ENCODE measurements around the gene SLC20A1.

DNA sequence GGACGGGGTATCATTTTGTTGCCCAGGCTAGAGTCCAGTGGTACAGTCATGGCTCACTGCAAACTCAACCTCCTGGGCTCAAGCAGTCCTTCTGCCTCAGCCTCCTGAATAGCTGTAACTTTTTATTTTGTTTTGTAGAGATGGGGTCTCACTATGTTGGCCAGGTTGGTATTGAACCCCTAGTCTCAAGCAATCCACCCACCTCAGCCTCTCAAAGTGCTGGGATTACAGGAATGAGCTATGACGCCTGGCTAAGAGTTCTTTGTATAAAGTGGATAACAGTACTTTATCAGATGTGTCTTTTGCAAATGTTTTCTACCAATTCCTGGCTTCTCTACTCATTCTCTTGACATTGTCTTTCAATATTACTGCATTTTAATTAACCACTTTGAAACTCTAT, 57.9 kb downstream of the SLC20A1 start:
- TF ChIP-seq POLR2A (IDR thresholded peaks at IDR 0.05) (no peak), CTCF (IDR thresholded peaks at IDR 0.05) (no peak)

All from heart left ventricle (tissue), 13 donors.